Heart left ventricle (tissue), 16 donors: Measurements from ENCODE around the gene SRSF8. TPM values are rescaled to one million over a fixed set of nuclear protein-coding genes. Genes with fewer than 3 reads are reported as not detected.

ENCODE experiments used
- ATAC-seq, 4 donors: fragments of 200-7000 bp; cut with Tn5 transposase; one replicate each; pipeline ENCODE4 v1.9.1; 2020 to 2022; ENCODE audit warnings: moderate library complexity in 4 of 4, mild to moderate bottlenecking in 3 of 4, moderate number of reproducible peaks in 1 of 4
- DNase-seq, 5 donors: peaks; one replicate each; pipeline ENCODE4 v3.0.0-alpha.2; 2020
- H3K27ac ChIP-seq, 12 donors: fragments of 200-600 bp; sonication (generic) in 4 of 12; one replicate each; pipeline versions ENCODE4 v1.5.0 to v1.8.0; 2016 to 2022; ENCODE audit warnings: mild to moderate bottlenecking in 2 of 12
- H3K27me3 ChIP-seq, 9 donors: fragments of 200-600 bp; sonication (generic) in 2 of 9; one replicate each; pipeline versions ENCODE4 v1.5.1 to v1.8.0; 2016 to 2022; ENCODE audit warnings: mild to moderate bottlenecking in 3 of 9
- H3K36me3 ChIP-seq, 9 donors: fragments of 200-600 bp; sonication (generic) in 2 of 9; one replicate each; pipeline versions ENCODE4 v1.5.0 to v1.8.0; 2018 to 2022; ENCODE audit warnings: mild to moderate bottlenecking in 2 of 9
- H3K4me1 ChIP-seq, 12 donors: fragments of 200-600 bp; sonication (generic) in 4 of 12; one replicate each; pipeline versions ENCODE4 v1.5.0 to v1.8.0; 2016 to 2022; ENCODE audit warnings: mild to moderate bottlenecking in 3 of 12
- H3K4me3 ChIP-seq, 12 donors: fragments of 200-600 bp; sonication (generic) in 4 of 12; one replicate each; pipeline versions ENCODE4 v1.5.0 to v1.8.0; 2017 to 2022; ENCODE audit warnings: mild to moderate bottlenecking in 9 of 12, moderate library complexity in 4 of 12
- H3K9me3 ChIP-seq, 12 donors: fragments of 200-600 bp; sonication (generic) in 4 of 12; one replicate each; pipeline versions ENCODE4 v1.5.0 to v1.8.0; 2016 to 2022; ENCODE audit warnings: mild to moderate bottlenecking in 1 of 12
- POLR2A ChIP-seq, 2 donors: fragments of 450-650 bp; IDR thresholded peaks; one replicate each; pipeline ENCODE4 v1.6.1; 2017; ENCODE audit warnings: antibody characterized with exemption in 2 of 2, mild to moderate bottlenecking in 2 of 2, moderate library complexity in 2 of 2
- WGBS, 4 donors: extraction: QIAGEN DNeasy Blood & Tissue Kit in 2 of 4; methylation state at CpG; one replicate each; pipeline versions ENCODE4 v1.1.5 to v1.1.7; 2013 to 2018; 5-methylcytosine and 5-hydroxymethylcytosine counted together
- intact Hi-C, 10 donors: fragments of 100-400 bp; cut with DNase I; formaldehyde crosslinking; loops; one replicate each; pipeline versions ENCODE4 v1.11.1 to v1.14.2; 2022
- polyA plus RNA-seq, 2 donors: library from polyadenylated mRNA; stranded (reverse); fragments of 200-250 nt; gene quantifications; one replicate each; pipeline ENCODE4 v1.2.3, GENCODE V29; 2013
- total RNA-seq, 9 donors: library from RNA; depleted of rRNA in 2 of 9; stranded (reverse); fragments of >200 nt in 2 of 9; fragmentation: NEBNext Ultra II Directional in 3 of 9; extraction: Animal tissue kit (Norgen Biotek cat#: 25700) in 3 of 9; gene quantifications; one replicate each; pipeline versions ENCODE4 v1.1.0 to v1.2.4, GENCODE V29; 2016 to 2023
- TF ChIP-seq, protein P1 (sequence below), 12 donors: fragments of 200-600 bp; sonication (generic) in 4 of 12; IDR thresholded peaks; one replicate each; pipeline versions ENCODE4 v1.5.0 to v1.8.0; 2018 to 2022; ENCODE audit warnings: antibody characterized with exemption in 12 of 12, mild to moderate bottlenecking in 5 of 12
- donor health status: ischemic (EF 13 %, LVEDD 7.1; RV severe dilation, severe dysfunction).
- donor health status: healthy with polysubstance abuse.
- donor health status: DM: no; HTN: yes; CAD: no.
- donor health status: DM: no; HTN: no; CAD: no.
- donor health status: ischemic (EF 25% LVEDD 6.9; RV normal size, moderate dysfunction).
- donor health status: ischemic (EF 25% LVEDD 5.7; RV mildly dilated, moderate dysfunction).
- donor health status: healthy.
- donor health status: DM: yes; HTN: yes; CAD: no.
- donor health status: ischemic (EF 35%, LVEDD 5.7; RV mildly dilated, moderate dysfunction).
- donor health status: nonischemic (EF 11% LVEDD 7.7; RV severe dilation, severe dysfunction).
- donor health status: DM: yes; HTN: yes; CAD: no.
- donor health status: PGD.
- donor health status: ischemic (EF 29% LVEDD 5.4; RV normal size, mild dysfunction).
- donor health status: nonischemic (EF 23%, LVEDD 6.1; RV moderate dilation, normal function).

SRSF8 gene
- total and polyA plus RNA-seq, 11 donors: 20.0 to 26.5 (median 22.7) TPM

DNA sequence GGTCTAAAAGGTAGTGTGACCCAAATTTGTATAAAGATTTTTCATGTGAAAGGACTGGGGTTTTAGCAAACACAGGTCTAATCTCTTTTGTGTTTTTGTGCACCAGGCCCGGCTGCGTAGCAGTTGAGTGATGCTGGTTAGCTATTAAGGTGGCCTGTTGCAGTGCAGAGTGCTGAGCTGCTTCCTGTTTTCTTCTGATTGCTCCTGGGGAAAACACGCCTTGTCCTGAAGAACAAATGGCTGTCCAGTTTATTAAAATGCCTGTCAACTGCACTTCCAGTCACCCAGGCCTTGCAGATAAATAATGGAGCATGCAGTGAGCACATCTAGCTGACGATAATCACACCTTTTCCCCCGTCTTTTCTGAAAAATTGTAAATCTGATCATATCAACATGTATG, 1.8 kb downstream of the SRSF8 start:
- peak overlapping the region; percentile 93 to 99 (median 96) for H3K27ac ChIP-seq
- H3K4me1 ChIP-seq: peaks cover 3 to 24% (median 13%) of the 10 kb centered on the region in 12 donors
- DNase-seq: peak in 4 of 5 donors; percentile 78 to 85 (median 81)
- intact Hi-C loops: loop anchor here (1.0 to 10.0 kb wide), 13 partner anchors 20 to 699 kb away; partner anchors contain the start of genes CWC15 (in 4 of the 10), KDM4D (in 4 of the 10), ENDOD1 (in 1 of the 10) and SESN3 (in 1 of the 10)
- H3K36me3 ChIP-seq: peaks cover 0 to 8% (median 0%) of the 10 kb centered on the region in 9 donors
- TF ChIP-seq POLR2A (IDR thresholded peaks at IDR 0.05): peak; percentile 12 to 84
- TF ChIP-seq, protein P1, sequence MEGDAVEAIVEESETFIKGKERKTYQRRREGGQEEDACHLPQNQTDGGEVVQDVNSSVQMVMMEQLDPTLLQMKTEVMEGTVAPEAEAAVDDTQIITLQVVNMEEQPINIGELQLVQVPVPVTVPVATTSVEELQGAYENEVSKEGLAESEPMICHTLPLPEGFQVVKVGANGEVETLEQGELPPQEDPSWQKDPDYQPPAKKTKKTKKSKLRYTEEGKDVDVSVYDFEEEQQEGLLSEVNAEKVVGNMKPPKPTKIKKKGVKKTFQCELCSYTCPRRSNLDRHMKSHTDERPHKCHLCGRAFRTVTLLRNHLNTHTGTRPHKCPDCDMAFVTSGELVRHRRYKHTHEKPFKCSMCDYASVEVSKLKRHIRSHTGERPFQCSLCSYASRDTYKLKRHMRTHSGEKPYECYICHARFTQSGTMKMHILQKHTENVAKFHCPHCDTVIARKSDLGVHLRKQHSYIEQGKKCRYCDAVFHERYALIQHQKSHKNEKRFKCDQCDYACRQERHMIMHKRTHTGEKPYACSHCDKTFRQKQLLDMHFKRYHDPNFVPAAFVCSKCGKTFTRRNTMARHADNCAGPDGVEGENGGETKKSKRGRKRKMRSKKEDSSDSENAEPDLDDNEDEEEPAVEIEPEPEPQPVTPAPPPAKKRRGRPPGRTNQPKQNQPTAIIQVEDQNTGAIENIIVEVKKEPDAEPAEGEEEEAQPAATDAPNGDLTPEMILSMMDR (IDR thresholded peaks at IDR 0.05): no peak
- no peaks in the 10 kb centered on the region for H3K9me3 ChIP-seq
- H3K27me3 ChIP-seq: no peaks in the 10 kb centered on the region
- peak overlapping the region; percentile 62 to 92 (median 78) for H3K4me3 ChIP-seq
- ATAC-seq: peak; percentile 87 to 96 (median 91)
- WGBS, 4 donors: 2 to 10% (median 4%) methylated on average over 5 of the region's 5 CpGs

DNA sequence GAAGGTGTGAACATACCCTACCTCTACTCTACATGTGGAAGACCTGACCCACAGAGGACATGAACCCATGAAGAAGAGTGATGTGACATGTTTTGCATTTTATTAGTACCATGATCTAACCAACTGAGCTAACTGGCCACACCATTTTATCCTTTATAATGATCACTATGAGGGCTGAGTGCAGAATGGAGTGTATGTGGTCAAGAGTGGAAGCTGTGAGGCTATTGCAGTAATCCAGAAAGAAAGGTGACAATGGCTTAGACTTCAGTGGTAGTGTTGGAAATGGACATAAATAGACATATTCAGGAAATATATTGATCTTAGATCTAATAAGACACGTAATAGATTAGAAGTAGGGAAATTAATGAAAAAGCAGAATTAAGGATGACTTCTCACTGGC, 3.8 kb downstream of the SRSF8 start:
- Histone ChIP-seq H3K9me3 (no peaks in the 10 kb centered on the region), H3K27me3 (no peaks in the 10 kb centered on the region), H3K4me3 (no peak overlapping the region), H3K27ac (no peak overlapping the region), H3K36me3 (peaks cover 0 to 8% (median 0%) of the 10 kb centered on the region in 9 donors), H3K4me1 (peaks cover 3 to 36% (median 23%) of the 10 kb centered on the region in 12 donors)
- WGBS, 4 donors: 92 to 98% (median 95%) methylated on average over 1 of the region's 1 CpG
- ATAC-seq (no peak), DNase-seq (no peak)
- intact Hi-C loops: loop anchor here in 4 of 10 donors (2.0 to 10.0 kb wide), 4 partner anchors 18 to 697 kb away; partner anchors contain the start of gene ENDOD1 (in 1 of the 4)
- TF ChIP-seq, protein P1 (IDR thresholded peaks at IDR 0.05): no peak
- no peak for TF ChIP-seq POLR2A (IDR thresholded peaks at IDR 0.05)

DNA sequence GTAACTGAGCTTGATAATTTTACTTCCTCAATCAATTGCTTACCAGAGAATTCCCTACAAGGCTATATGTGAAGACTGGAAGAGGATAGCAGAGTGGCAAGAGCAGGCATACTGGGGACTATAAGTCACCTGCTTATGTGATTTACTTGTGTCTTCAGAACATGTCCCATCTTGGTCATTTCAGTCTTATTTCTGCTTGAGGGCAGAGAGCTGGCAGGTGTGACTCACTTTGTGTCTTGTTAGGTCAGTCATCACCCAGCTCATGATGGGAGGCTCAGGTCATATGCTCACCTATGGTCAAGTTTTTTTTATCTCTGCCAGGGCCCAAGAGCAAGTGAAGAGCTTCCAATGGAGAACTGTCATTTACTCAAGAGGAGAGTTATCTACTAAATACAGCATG, 6.2 kb downstream of the SRSF8 start:
- H3K4me1 ChIP-seq: peaks cover 3 to 46% (median 23%) of the 10 kb centered on the region in 12 donors

More for the DNA sequence above, 6.2 kb downstream of the SRSF8 start:
- Histone ChIP-seq H3K36me3 (peaks cover 0 to 8% (median 0%) of the 10 kb centered on the region in 9 donors), H3K9me3 (no peaks in the 10 kb centered on the region), H3K4me3 (no peak overlapping the region), H3K27me3 (no peaks in the 10 kb centered on the region), H3K27ac (no peak overlapping the region)
- TF ChIP-seq, protein P1 (IDR thresholded peaks at IDR 0.05): no peak
- no peak for TF ChIP-seq POLR2A (IDR thresholded peaks at IDR 0.05)
- intact Hi-C loops: loop anchor here in 3 of 10 donors (5.0 to 10.0 kb wide), 3 partner anchors 69 to 694 kb away; no protein-coding TSS in a partner anchor
- ATAC-seq (no peak), DNase-seq (no peak)
